B cell (primary cell): Measurements from ENCODE around the gene MANEA.

ENCODE experiments used
- CTCF ChIP-seq: fragments of 200-600 bp; IDR thresholded peaks from one replicate; pipeline ENCODE4 v1.8.0; 2022; ENCODE audit warnings: antibody characterized with exemption, mild to moderate bottlenecking
- EZH2 ChIP-seq: IDR thresholded peaks from 2 replicates; pipeline ENCODE4 v1.6.1; 2012; ENCODE audit warnings: borderline replicate concordance, low read depth, mild to moderate bottlenecking, moderate library complexity, low read length; ENCODE audit not compliant: insufficient read depth, poor library complexity, severe bottlenecking

DNA sequence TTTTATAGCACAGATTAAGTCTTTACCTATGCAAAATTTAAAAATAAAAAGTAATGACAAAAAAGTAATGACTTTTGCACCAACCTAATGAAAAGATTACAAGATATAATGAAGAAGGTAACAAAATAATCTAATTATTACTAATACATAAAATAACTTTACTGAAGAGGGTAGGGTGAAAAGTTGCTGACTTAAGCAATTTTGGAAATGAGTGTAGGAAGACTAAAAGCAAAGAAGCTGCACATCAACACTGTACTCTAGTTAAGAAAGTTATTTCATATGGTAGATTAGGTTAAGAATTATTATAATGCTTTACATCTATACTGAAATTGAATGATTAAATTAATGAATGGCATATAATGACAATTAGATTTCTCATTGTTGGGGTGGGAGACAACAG, 76.8 kb downstream of the MANEA start:
- TF ChIP-seq CTCF (no peak), EZH2 (no peak)
